Subcutaneous abdominal adipose tissue (tissue), 5 donors: Measurements from ENCODE around the gene WASHC4.

Source experiments
- H3K27ac ChIP-seq: one replicate; pipeline ENCODE4 v1.7.0; 2013; ENCODE audit warnings: low read depth, mild to moderate bottlenecking, inconsistent platforms, low read length, moderate library complexity
- H3K27me3 ChIP-seq, 5 donors: one replicate each; pipeline ENCODE4 v1.7.0; 2013; ENCODE audit warnings: low read length in 5 of 5, inconsistent platforms in 1 of 5; ENCODE audit not compliant: control insufficient read depth in 5 of 5, insufficient read depth in 4 of 5
- H3K36me3 ChIP-seq, 5 donors: one replicate each; pipeline ENCODE4 v1.7.0; 2013; ENCODE audit warnings: low read length in 5 of 5; ENCODE audit not compliant: control insufficient read depth in 5 of 5, insufficient read depth in 5 of 5
- H3K4me1 ChIP-seq, 5 donors: one replicate each; pipeline ENCODE4 v1.7.0; 2013; ENCODE audit warnings: low read length in 5 of 5, mild to moderate bottlenecking in 3 of 5, moderate library complexity in 1 of 5; ENCODE audit not compliant: control insufficient read depth in 5 of 5, insufficient read depth in 5 of 5
- H3K4me3 ChIP-seq, 5 donors: one replicate each; pipeline ENCODE4 v1.7.0; 2013; ENCODE audit warnings: low read length in 5 of 5, low read depth in 1 of 5
- H3K9ac ChIP-seq, 5 donors: one replicate each; pipeline ENCODE4 v1.7.0; 2013; ENCODE audit warnings: low read length in 5 of 5, mild to moderate bottlenecking in 4 of 5, moderate library complexity in 3 of 5
- H3K9me3 ChIP-seq, 5 donors: one replicate each; pipeline ENCODE4 v1.7.0; 2013; ENCODE audit warnings: low read length in 5 of 5; ENCODE audit not compliant: control insufficient read depth in 5 of 5
- donor health status: healthy.
- donor health status: healthy.
- donor health status: healthy.
- donor health status: healthy.
- donor health status: healthy.

The WASHC4 gene

GRCh38 chr12:105077435-105077834 is 30.1 kb upstream of the WASHC4 start:
- no peaks in the 10 kb centered on the region for H3K27me3 ChIP-seq
- H3K4me3 ChIP-seq, result no peak overlapping the region
- no peaks in the 10 kb centered on the region for H3K9me3 ChIP-seq
- no peak overlapping the region for H3K9ac ChIP-seq
- H3K27ac ChIP-seq, result no peak overlapping the region
- H3K4me1 ChIP-seq, result no peaks in the 10 kb centered on the region
- H3K36me3 ChIP-seq, result peaks cover 0 to 4% (median 0%) of the 10 kb centered on the region in 5 donors

GRCh38 chr12:105078712-105079570 is 28.6 kb upstream of the WASHC4 start:
- H3K27me3 ChIP-seq, result no peaks in the 10 kb centered on the region
- H3K4me1 ChIP-seq, result peaks cover 0 to 12% (median 11%) of the 10 kb centered on the region in 5 donors
- H3K36me3 ChIP-seq, result no peaks in the 10 kb centered on the region
- no peaks in the 10 kb centered on the region for H3K9me3 ChIP-seq
- H3K9ac ChIP-seq, result no peak overlapping the region
- no peak overlapping the region for H3K4me3 ChIP-seq
- no peak overlapping the region for H3K27ac ChIP-seq

GRCh38 chr12:105083031-105083430 is 24.5 kb upstream of the WASHC4 start:
- Histone ChIP-seq H3K4me3 (peak overlapping the region in 2 of 5 donors; percentile 81 to 86), H3K27ac (no peak overlapping the region), H3K9me3 (no peaks in the 10 kb centered on the region), H3K27me3 (no peaks in the 10 kb centered on the region), H3K9ac (peak overlapping the region in 1 of 5 donors; percentile 35), H3K4me1 (peaks cover 0 to 18% (median 15%) of the 10 kb centered on the region in 5 donors), H3K36me3 (no peaks in the 10 kb centered on the region)

GRCh38 chr12:105083551-105084105 is 23.9 kb upstream of the WASHC4 start:
- no peaks in the 10 kb centered on the region for H3K36me3 ChIP-seq
- peak overlapping the region; percentile 69 to 92 (median 81) for H3K4me3 ChIP-seq
- H3K9me3 ChIP-seq, result no peaks in the 10 kb centered on the region
- no peaks in the 10 kb centered on the region for H3K27me3 ChIP-seq
- H3K9ac ChIP-seq, result peak overlapping the region; percentile 35 to 74 (median 64)
- H3K4me1 ChIP-seq, result peaks cover 0 to 18% (median 15%) of the 10 kb centered on the region in 5 donors
- no peak overlapping the region for H3K27ac ChIP-seq

GRCh38 chr12:105084251-105085250 is 23.0 kb upstream of the WASHC4 start, which contains the start of gene ALDH1L2:
TSS of gene ALDH1L2 (minus strand) at chr12:105084458. CDS start at chr12:105084436, 22 bp downstream.
- H3K27me3 ChIP-seq, result no peaks in the 10 kb centered on the region
- H3K9ac ChIP-seq, result peak within 1 kb of the TSS; percentile 35 to 74 (median 64)
- peaks cover 0 to 18% (median 15%) of the 10 kb centered on the region in 5 donors for H3K4me1 ChIP-seq
- no peaks in the 10 kb centered on the region for H3K9me3 ChIP-seq
- no peaks in the 10 kb centered on the region for H3K36me3 ChIP-seq
- H3K4me3 ChIP-seq, result peak within 1 kb of the TSS; percentile 69 to 92 (median 81)
- no peak within 1 kb of the TSS for H3K27ac ChIP-seq

GRCh38 chr12:105085501-105085900 is 22.0 kb upstream of the WASHC4 start:
- Histone ChIP-seq H3K4me1 (peaks cover 0 to 18% (median 15%) of the 10 kb centered on the region in 5 donors), H3K27me3 (peaks cover 0 to 2% (median 0%) of the 10 kb centered on the region in 5 donors), H3K9me3 (no peaks in the 10 kb centered on the region), H3K36me3 (no peaks in the 10 kb centered on the region), H3K4me3 (no peak overlapping the region), H3K9ac (no peak overlapping the region), H3K27ac (no peak overlapping the region)

- peaks cover 0 to 7% (median 0%) of the 10 kb centered on the region in 5 donors for H3K27me3 ChIP-seq
- H3K9me3 ChIP-seq, result peaks cover 0 to 5% (median 0%) of the 10 kb centered on the region in 5 donors
- peaks cover 0 to under 1% (median 0%) of the 10 kb centered on the region in 5 donors for H3K4me1 ChIP-seq
- no peaks in the 10 kb centered on the region for H3K36me3 ChIP-seq
- H3K9ac ChIP-seq, result no peak overlapping the region
- no peak overlapping the region for H3K27ac ChIP-seq
- H3K4me3 ChIP-seq, result no peak overlapping the region
Measured at GRCh38 chr12:105089817-105090216, 17.7 kb upstream of the WASHC4 start.

GRCh38 chr12:105090361-105090760 is 17.2 kb upstream of the WASHC4 start:
- Histone ChIP-seq H3K9ac (no peak overlapping the region), H3K27ac (no peak overlapping the region), H3K9me3 (peaks cover 0 to 8% (median 0%) of the 10 kb centered on the region in 5 donors), H3K4me1 (no peaks in the 10 kb centered on the region), H3K4me3 (no peak overlapping the region), H3K36me3 (no peaks in the 10 kb centered on the region), H3K27me3 (peaks cover 0 to 7% (median 0%) of the 10 kb centered on the region in 5 donors)

GRCh38 chr12:105091476-105092206 is 15.9 kb upstream of the WASHC4 start:
- H3K9ac ChIP-seq, result no peak overlapping the region
- H3K4me1 ChIP-seq, result no peaks in the 10 kb centered on the region
- H3K27me3 ChIP-seq, result peaks cover 0 to 7% (median 0%) of the 10 kb centered on the region in 5 donors
- H3K27ac ChIP-seq, result no peak overlapping the region
- peaks cover 0 to 11% (median 5%) of the 10 kb centered on the region in 5 donors for H3K9me3 ChIP-seq
- no peaks in the 10 kb centered on the region for H3K36me3 ChIP-seq
- H3K4me3 ChIP-seq, result no peak overlapping the region
